GM23248 (cell line): Measurements from ENCODE around the gene RPS6KA4. TPM values are rescaled to one million over a fixed set of nuclear protein-coding genes. Genes with fewer than 3 reads are reported as not detected.

Source experiments
- DNase-seq: peaks from one replicate; pipeline ENCODE4 v3.0.0-alpha.2; 2015
- H2AFZ ChIP-seq: fragments of 200-600 bp; sonication (generic); 2 replicates; pipeline ENCODE4 v1.6.1; 2016; ENCODE audit warnings: antibody characterized with exemption
- H3F3A ChIP-seq: fragments of 200-600 bp; sonication (generic); 2 replicates; pipeline ENCODE4 v1.6.1; 2016; ENCODE audit warnings: mild to moderate bottlenecking, antibody characterized with exemption, mixed run types; ENCODE audit not compliant: insufficient read depth
- H3K27ac ChIP-seq: fragments of 200-600 bp; sonication (generic); 2 replicates; pipeline ENCODE4 v1.5.1; 2016; ENCODE audit warnings: mild to moderate bottlenecking
- H3K27me3 ChIP-seq: fragments of 200-600 bp; sonication (generic); replicated peaks from 2 replicates; pipeline ENCODE4 v1.6.1; 2016; ENCODE audit warnings: mild to moderate bottlenecking; ENCODE audit not compliant: insufficient read depth
- H3K36me3 ChIP-seq: fragments of 200-600 bp; sonication (generic); 2 replicates; pipeline ENCODE4 v1.6.1; 2016; ENCODE audit warnings: low read depth, mild to moderate bottlenecking
- H3K4me1 ChIP-seq: fragments of 200-600 bp; sonication (generic); 2 replicates; pipeline ENCODE4 v1.6.1; 2016; ENCODE audit warnings: mild to moderate bottlenecking; ENCODE audit not compliant: insufficient read depth
- H3K4me2 ChIP-seq: fragments of 200-600 bp; sonication (generic); one replicate; pipeline ENCODE4 v1.6.1; 2016; ENCODE audit warnings: mild to moderate bottlenecking; ENCODE audit not compliant: unreplicated experiment
- H3K4me3 ChIP-seq: fragments of 200-600 bp; sonication (generic); 2 replicates; pipeline ENCODE4 v1.5.1; 2016; ENCODE audit warnings: mild to moderate bottlenecking
- H3K79me2 ChIP-seq: fragments of 200-600 bp; sonication (generic); 2 replicates; pipeline ENCODE4 v1.6.1; 2016; ENCODE audit warnings: mild to moderate bottlenecking; ENCODE audit not compliant: insufficient read depth
- H3K9ac ChIP-seq: fragments of 200-600 bp; sonication (generic); 2 replicates; pipeline ENCODE4 v1.6.1; 2016; ENCODE audit warnings: mild to moderate bottlenecking
- H3K9me2 ChIP-seq: fragments of 200-600 bp; sonication (generic); 2 replicates; pipeline ENCODE4 v1.6.1; 2016; ENCODE audit warnings: mixed run types, mild to moderate bottlenecking, moderate library complexity; ENCODE audit not compliant: insufficient read depth
- H3K9me3 ChIP-seq: fragments of 200-600 bp; sonication (generic); one replicate; pipeline ENCODE4 v1.6.1; 2017; ENCODE audit warnings: low read depth
- H4K20me1 ChIP-seq: fragments of 200-600 bp; sonication (generic); 2 replicates; pipeline ENCODE4 v1.6.0; 2016; ENCODE audit not compliant: insufficient read depth
- EZH2 ChIP-seq: fragments of 200-600 bp; sonication (generic); IDR thresholded peaks from 2 replicates; pipeline ENCODE4 v1.6.1; 2018; ENCODE audit warnings: antibody characterized with exemption, mild to moderate bottlenecking; ENCODE audit not compliant: insufficient read depth, poor library complexity, severe bottlenecking
- EZH2phosphoT487 ChIP-seq: fragments of 200-600 bp; sonication (generic); IDR thresholded peaks from 2 replicates; pipeline ENCODE4 v1.6.1; 2018; ENCODE audit warnings: antibody characterized with exemption, moderate library complexity, mild to moderate bottlenecking, low read depth; ENCODE audit not compliant: insufficient read depth
- WGBS, 2 experiments: methylation state at CpG; one replicate each; pipeline ENCODE4 v1.1.6; 2015 to 2017; ENCODE audit warnings: low lambda C conversion rate in 2 of 2, low coverage in 1 of 2; ENCODE audit errors: missing lambda C conversion rate in 2 of 2; 5-methylcytosine and 5-hydroxymethylcytosine counted together
- in situ Hi-C: fragments of 300-500 bp; cut with MboI; formaldehyde crosslinking; loops from 2 replicates; pipeline ENCODE4 v1.15.0; 2020
- polyA plus RNA-seq: library from polyadenylated mRNA; unstranded; fragments of >200 nt; fragmentation: Nextera tagmentation; extraction: Ambion mirVana; gene quantifications from 2 replicates; pipeline ENCODE4 v1.2.1, GENCODE V29; 2016
- total RNA-seq: library from RNA; depleted of rRNA; stranded (reverse); fragments of >200 nt; shearing (Covaris generic); gene quantifications from 2 replicates; pipeline ENCODE4 v1.2.3, GENCODE V29; 2014

The RPS6KA4 gene
- total and polyA plus RNA-seq, 2 experiments from 2014 or later, result 12.2 to 61.0 TPM

DNA sequence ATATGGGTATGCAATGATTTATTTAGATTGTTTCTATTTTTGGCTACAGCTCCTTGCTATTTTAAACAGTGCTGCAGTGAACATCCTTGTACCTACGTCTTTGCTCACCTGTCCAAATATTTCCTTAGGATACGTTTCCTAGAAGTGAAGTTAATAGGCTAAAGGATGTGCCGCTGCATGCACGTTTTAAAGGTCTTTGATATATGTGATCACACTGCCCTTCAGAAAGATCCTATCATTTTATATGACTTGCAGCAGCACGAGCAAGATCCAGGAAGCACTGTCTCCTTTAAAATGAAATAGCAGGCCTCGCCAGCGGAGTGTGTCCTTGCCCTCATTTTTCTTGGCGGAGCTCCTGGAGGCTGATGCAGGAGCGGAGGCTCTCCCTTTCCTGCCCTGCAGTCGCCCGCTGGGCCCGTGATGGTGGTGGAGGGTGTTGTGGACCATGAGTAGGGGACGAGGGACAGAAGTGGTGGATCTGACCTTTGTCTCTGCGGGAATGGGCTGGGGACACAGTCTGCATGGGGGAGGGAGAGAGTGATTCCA is 19.4 kb downstream of the RPS6KA4 start:
- Histone ChIP-seq H3K9me3 (no peaks in the 10 kb centered on the region), H2AFZ (0 out of 2 replicates have a peak overlapping the region, but pooled peaks have one; percentile 35), H4K20me1 (no peaks in the 10 kb centered on the region), H3K27ac (no peak overlapping the region), H3K36me3 (no peaks in the 10 kb centered on the region), H3K4me2 (no peak overlapping the region), H3K4me1 (peaks cover 6% of the 10 kb centered on the region), H3K79me2 (no peaks in the 10 kb centered on the region), H3K9me2 (no peaks in the 10 kb centered on the region), H3K9ac (no peak overlapping the region), H3K4me3 (no peak overlapping the region), H3F3A (0 out of 2 replicates have a peak, but pooled peaks cover 8% of the 10 kb centered on the region), H3K27me3 (no peaks in the 10 kb centered on the region)
- DNase-seq, result peak; percentile 70
- TF ChIP-seq EZH2phosphoT487 (no peak), EZH2 (no peak)
- WGBS, 2 experiments, result 23 to 25% methylated on average over 14 of the region's 14 CpGs
- in situ Hi-C loops, result no loop called here

DNA sequence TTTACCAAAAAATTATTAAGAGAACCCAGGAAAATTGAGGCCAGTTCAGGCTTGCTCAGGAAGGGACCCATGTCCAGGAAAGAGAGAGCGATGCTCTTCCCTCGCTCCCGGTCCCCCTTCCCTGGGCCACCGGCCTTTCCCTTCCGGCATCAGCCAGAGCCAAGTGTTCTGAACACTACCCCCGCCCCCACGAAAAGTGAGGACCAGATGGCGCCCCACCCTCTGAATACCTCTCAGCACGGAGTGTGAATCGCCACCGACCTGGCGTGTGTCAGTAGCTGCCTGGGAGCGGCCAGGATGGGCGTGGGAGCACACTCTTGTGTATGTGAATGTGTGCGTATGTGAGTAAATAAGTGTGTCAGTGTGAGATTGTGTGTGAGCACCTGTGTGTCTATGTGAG is 20.2 kb downstream of the RPS6KA4 start:
- Histone ChIP-seq H3K4me1 (peaks cover 6% of the 10 kb centered on the region), H4K20me1 (no peaks in the 10 kb centered on the region), H3K27ac (no peak overlapping the region), H3K79me2 (no peaks in the 10 kb centered on the region), H3K4me2 (no peak overlapping the region), H3K9me3 (no peaks in the 10 kb centered on the region), H3K4me3 (no peak overlapping the region), H3K9me2 (no peaks in the 10 kb centered on the region), H2AFZ (no peak overlapping the region), H3K36me3 (no peaks in the 10 kb centered on the region), H3K9ac (no peak overlapping the region), H3F3A (0 out of 2 replicates have a peak, but pooled peaks cover 8% of the 10 kb centered on the region), H3K27me3 (no peaks in the 10 kb centered on the region)
- in situ Hi-C loops, result no loop called here
- TF ChIP-seq EZH2phosphoT487, result no peak
- no peak for TF ChIP-seq EZH2
- 77% methylated on average over 15 of the region's 15 CpGs for WGBS, 2 experiments
- DNase-seq, result no peak

- in situ Hi-C loops, result no loop called here
- no peak overlapping the region for H3K4me2 ChIP-seq
- peaks cover 6% of the 10 kb centered on the region for H3K4me1 ChIP-seq
- no peaks in the 10 kb centered on the region for H4K20me1 ChIP-seq
- H3K9me3 ChIP-seq, result no peaks in the 10 kb centered on the region
- DNase-seq, result no peak
- no peaks in the 10 kb centered on the region for H3K9me2 ChIP-seq
- no peak overlapping the region for H3K4me3 ChIP-seq
- no peak overlapping the region for H3K9ac ChIP-seq
- H3K27ac ChIP-seq, result no peak overlapping the region
- H3K27me3 ChIP-seq, result no peaks in the 10 kb centered on the region
- H2AFZ ChIP-seq, result no peak overlapping the region
- WGBS, 2 experiments, result 55 to 56% methylated on average over 30 to 35 of the region's 35 CpGs
- H3K36me3 ChIP-seq, result no peaks in the 10 kb centered on the region
- TF ChIP-seq EZH2 (no peak), EZH2phosphoT487 (no peak)
- H3K79me2 ChIP-seq, result no peaks in the 10 kb centered on the region
- 0 out of 2 replicates have a peak, but pooled peaks cover 8% of the 10 kb centered on the region for H3F3A ChIP-seq
Observed at GRCh38 chr11:64379817-64380709, 21.1 kb downstream of the RPS6KA4 start.

- no peak for TF ChIP-seq EZH2phosphoT487
- no peak for TF ChIP-seq EZH2
- WGBS, 2 experiments, result 65 to 68% methylated on average over 6 of the region's 6 CpGs
- Histone ChIP-seq H4K20me1 (no peaks in the 10 kb centered on the region), H3K36me3 (no peaks in the 10 kb centered on the region), H3K27me3 (no peaks in the 10 kb centered on the region), H3K9ac (no peak overlapping the region), H3K4me3 (no peak overlapping the region), H3K9me2 (no peaks in the 10 kb centered on the region), H3K9me3 (no peaks in the 10 kb centered on the region), H2AFZ (no peak overlapping the region), H3K4me1 (peaks cover 9% of the 10 kb centered on the region), H3K79me2 (no peaks in the 10 kb centered on the region), H3K4me2 (no peak overlapping the region), H3F3A (0 out of 2 replicates have a peak, but pooled peaks cover 8% of the 10 kb centered on the region), H3K27ac (no peak overlapping the region)
- DNase-seq, result no peak
- in situ Hi-C loops, result no loop called here
Observed at GRCh38 chr11:64381350-64381749, 22.4 kb downstream of the RPS6KA4 start.
